ENCODE data around the gene NVL. TPM values are rescaled to one million over a fixed set of nuclear protein-coding genes. Genes with fewer than 3 reads are reported as not detected.

NVL gene
- total RNA-seq, 1 experiment from 2014 or later, result 45.0 TPM

- ChIA-PET CTCF (no interaction called here), POLR2A (interaction anchor here (0.6 to 1.1 kb wide), 3 partner anchors 10 to 608 kb away, joined by 3 to 6 read pairs (median 6); no protein-coding TSS in a partner anchor)
- Mint-ChIP-seq H3K4me3 (ENCODE audit: unreplicated experiment) (peak overlapping the region; percentile 83), H3K27ac (ENCODE audit: unreplicated experiment) (peak overlapping the region; percentile 35), H3K27me3 (ENCODE audit: insufficient read depth, unreplicated experiment) (no peaks in the 10 kb centered on the region), H3K9me3 (ENCODE audit: unreplicated experiment) (no peaks in the 10 kb centered on the region), H3K36me3 (ENCODE audit: insufficient read depth, unreplicated experiment) (peaks cover 6% of the 10 kb centered on the region), H3K4me1 (ENCODE audit: low read depth, unreplicated experiment) (peaks cover 13% of the 10 kb centered on the region)
- Histone ChIP-seq H3K9me3 (no peaks in the 10 kb centered on the region), H3K4me1 (peaks cover 6% of the 10 kb centered on the region), H3K36me3 (ENCODE audit: control insufficient read depth, insufficient read depth, low read length) (no peaks in the 10 kb centered on the region), H3K4me3 (ENCODE audit: low read depth, low read length) (peak overlapping the region; percentile 92), H3K27me3 (replicated peaks; ENCODE audit: control insufficient read depth, insufficient read depth, low read length) (no peaks in the 10 kb centered on the region)
- no peak for TF ChIP-seq CTCF (IDR thresholded peaks at IDR 0.05; ENCODE audit: insufficient read depth in 1 of 2, low read depth in 1 of 2, low read length in 1 of 2, severe bottlenecking in 1 of 2, unreplicated experiment in 1 of 2)
- intact Hi-C loops (cut with micrococcal nuclease; ENCODE audit: unreplicated experiment), result loop anchor here (1.0 kb wide), 1 partner anchor 30 kb away; no protein-coding TSS in a partner anchor
- BruUV-seq (replicated peaks), result no TSS peak
- peak; percentile 49 to 68 for DNase-seq
These were observed 146.2 kb downstream of the NVL start for GRCh38 chr1:224183591-224184312.

GRCh38 chr1:224182866-224183590 is 146.9 kb downstream of the NVL start, which contains the start of gene DEGS1:
Gene DEGS1 (plus strand): TSS chr1:224183240. CDS start chr1:224183337, 97 bp downstream.
- peak in 1 of 2 experiments; percentile 17 for TF ChIP-seq CTCF (IDR thresholded peaks at IDR 0.05; ENCODE audit: insufficient read depth in 1 of 2, low read depth in 1 of 2, low read length in 1 of 2, severe bottlenecking in 1 of 2, unreplicated experiment in 1 of 2)
- Mint-ChIP-seq H3K9me3 (ENCODE audit: unreplicated experiment) (no peaks in the 10 kb centered on the region), H3K4me1 (ENCODE audit: low read depth, unreplicated experiment) (peaks cover 13% of the 10 kb centered on the region), H3K4me3 (ENCODE audit: unreplicated experiment) (peak within 1 kb of the TSS; percentile 83), H3K27ac (ENCODE audit: unreplicated experiment) (peak within 1 kb of the TSS; percentile 89), H3K27me3 (ENCODE audit: insufficient read depth, unreplicated experiment) (no peaks in the 10 kb centered on the region), H3K36me3 (ENCODE audit: insufficient read depth, unreplicated experiment) (peaks cover 6% of the 10 kb centered on the region)
- Histone ChIP-seq H3K4me1 (peaks cover 6% of the 10 kb centered on the region), H3K4me3 (ENCODE audit: low read depth, low read length) (peak within 1 kb of the TSS; percentile 92), H3K9me3 (no peaks in the 10 kb centered on the region), H3K27me3 (replicated peaks; ENCODE audit: control insufficient read depth, insufficient read depth, low read length) (no peaks in the 10 kb centered on the region), H3K36me3 (ENCODE audit: control insufficient read depth, insufficient read depth, low read length) (no peaks in the 10 kb centered on the region)
- POLR2A ChIA-PET, result interaction anchor here (0.6 to 1.1 kb wide), 5 partner anchors 11 to 140 kb away, joined by 3 to 6 read pairs (median 5); no protein-coding TSS in a partner anchor
- intact Hi-C loops (cut with micrococcal nuclease; ENCODE audit: unreplicated experiment), result loop anchor here (1.0 kb wide), 1 partner anchor 30 kb away; no protein-coding TSS in a partner anchor
- BruUV-seq (replicated peaks), result no TSS peak
- DNase-seq, result peak; percentile 93
- CTCF ChIA-PET, result interaction anchor here (1.0 to 1.1 kb wide), 2 partner anchors 30 to 67 kb away, joined by 6 to 7 read pairs; no protein-coding TSS in a partner anchor

Data from Caco-2 (cell line).